K562 (cell line): ENCODE results near the gene DARS2. TPM values are rescaled to one million over a fixed set of nuclear protein-coding genes. Genes with fewer than 3 reads are reported as not detected.

ENCODE experiments used
- PTRF ChIP-seq: fragments of 450-650 bp; IDR thresholded peaks from 2 replicates; pipeline ENCODE4 v1.6.1; 2016; ENCODE audit warnings: mild to moderate bottlenecking, missing genetic modification characterization, missing compliant biosample characterization
- RAD21 ChIP-seq, 2 experiments: fragments of 250-450 bp in 1 of 2; fragments of 450-650 bp in 1 of 2; sonication (Bioruptor Pico) in 1 of 2; formaldehyde crosslinking in 1 of 2; IDR thresholded peaks in 1 of 2; conservative IDR thresholded peaks in 1 of 2; 2 replicates each; pipeline versions ENCODE4 v1.4.0 to v1.8.0; 2020 to 2022; ENCODE audit warnings: mild to moderate bottlenecking in 2 of 2, moderate library complexity in 1 of 2
- ZFX ChIP-seq: sonication (generic); formaldehyde crosslinking; IDR thresholded peaks from 2 replicates; pipeline ENCODE4 v1.8.0; 2022; ENCODE audit warnings: mild to moderate bottlenecking, missing genetic modification reagents, moderate library complexity
- polyA plus RNA-seq, 8 experiments: library from polyadenylated mRNA; depleted of rRNA in 4 of 8; stranded (reverse) in 5 of 8; unstranded in 3 of 8; fragments of >200 nt; fragmentation: Nextera tagmentation in 2 of 8; fragmentation: Illumina TruSeq in 1 of 8; extraction: Ambion mirVana in 2 of 8; extraction: Trizol in 1 of 8; gene quantifications; 2 replicates each; pipeline versions ENCODE4 v1.2.1 to v1.2.3, GENCODE V29; 2011 to 2014; ENCODE audit warnings: inconsistent platforms in 1 of 8, missing spikeins in 1 of 8
- total RNA-seq, 7 experiments: library from RNA; depleted of rRNA in 6 of 7; stranded (reverse); fragments of >200 nt in 6 of 7; fragmentation: Illumina TruSeq in 2 of 7; extraction: Trizol in 2 of 7; gene quantifications; 2 replicates each; pipeline versions ENCODE4 v1.2.1 to v1.2.3, GENCODE V29; 2011 to 2021; ENCODE audit warnings: low replicate concordance in 1 of 7
- TF ChIP-seq, protein P1 (sequence below): fragments of 450-650 bp; IDR thresholded peaks from 2 replicates; pipeline ENCODE4 v1.6.1; 2016; ENCODE audit warnings: mild to moderate bottlenecking, moderate library complexity
- TF ChIP-seq, protein P2 (sequence below): fragments of 250-450 bp; sonication (Bioruptor Pico); IDR thresholded peaks from 2 replicates; pipeline ENCODE4 v1.8.0; 2022; ENCODE audit warnings: inconsistent platforms, mild to moderate bottlenecking, moderate library complexity, borderline replicate concordance

DARS2 gene
- total and polyA plus RNA-seq, 9 of the 15 experiments (the other 6 are each of a cell fraction or from before 2014, with no cell fraction given): 36.4 to 96.7 (median 68.6) TPM

- TF ChIP-seq, protein P1, sequence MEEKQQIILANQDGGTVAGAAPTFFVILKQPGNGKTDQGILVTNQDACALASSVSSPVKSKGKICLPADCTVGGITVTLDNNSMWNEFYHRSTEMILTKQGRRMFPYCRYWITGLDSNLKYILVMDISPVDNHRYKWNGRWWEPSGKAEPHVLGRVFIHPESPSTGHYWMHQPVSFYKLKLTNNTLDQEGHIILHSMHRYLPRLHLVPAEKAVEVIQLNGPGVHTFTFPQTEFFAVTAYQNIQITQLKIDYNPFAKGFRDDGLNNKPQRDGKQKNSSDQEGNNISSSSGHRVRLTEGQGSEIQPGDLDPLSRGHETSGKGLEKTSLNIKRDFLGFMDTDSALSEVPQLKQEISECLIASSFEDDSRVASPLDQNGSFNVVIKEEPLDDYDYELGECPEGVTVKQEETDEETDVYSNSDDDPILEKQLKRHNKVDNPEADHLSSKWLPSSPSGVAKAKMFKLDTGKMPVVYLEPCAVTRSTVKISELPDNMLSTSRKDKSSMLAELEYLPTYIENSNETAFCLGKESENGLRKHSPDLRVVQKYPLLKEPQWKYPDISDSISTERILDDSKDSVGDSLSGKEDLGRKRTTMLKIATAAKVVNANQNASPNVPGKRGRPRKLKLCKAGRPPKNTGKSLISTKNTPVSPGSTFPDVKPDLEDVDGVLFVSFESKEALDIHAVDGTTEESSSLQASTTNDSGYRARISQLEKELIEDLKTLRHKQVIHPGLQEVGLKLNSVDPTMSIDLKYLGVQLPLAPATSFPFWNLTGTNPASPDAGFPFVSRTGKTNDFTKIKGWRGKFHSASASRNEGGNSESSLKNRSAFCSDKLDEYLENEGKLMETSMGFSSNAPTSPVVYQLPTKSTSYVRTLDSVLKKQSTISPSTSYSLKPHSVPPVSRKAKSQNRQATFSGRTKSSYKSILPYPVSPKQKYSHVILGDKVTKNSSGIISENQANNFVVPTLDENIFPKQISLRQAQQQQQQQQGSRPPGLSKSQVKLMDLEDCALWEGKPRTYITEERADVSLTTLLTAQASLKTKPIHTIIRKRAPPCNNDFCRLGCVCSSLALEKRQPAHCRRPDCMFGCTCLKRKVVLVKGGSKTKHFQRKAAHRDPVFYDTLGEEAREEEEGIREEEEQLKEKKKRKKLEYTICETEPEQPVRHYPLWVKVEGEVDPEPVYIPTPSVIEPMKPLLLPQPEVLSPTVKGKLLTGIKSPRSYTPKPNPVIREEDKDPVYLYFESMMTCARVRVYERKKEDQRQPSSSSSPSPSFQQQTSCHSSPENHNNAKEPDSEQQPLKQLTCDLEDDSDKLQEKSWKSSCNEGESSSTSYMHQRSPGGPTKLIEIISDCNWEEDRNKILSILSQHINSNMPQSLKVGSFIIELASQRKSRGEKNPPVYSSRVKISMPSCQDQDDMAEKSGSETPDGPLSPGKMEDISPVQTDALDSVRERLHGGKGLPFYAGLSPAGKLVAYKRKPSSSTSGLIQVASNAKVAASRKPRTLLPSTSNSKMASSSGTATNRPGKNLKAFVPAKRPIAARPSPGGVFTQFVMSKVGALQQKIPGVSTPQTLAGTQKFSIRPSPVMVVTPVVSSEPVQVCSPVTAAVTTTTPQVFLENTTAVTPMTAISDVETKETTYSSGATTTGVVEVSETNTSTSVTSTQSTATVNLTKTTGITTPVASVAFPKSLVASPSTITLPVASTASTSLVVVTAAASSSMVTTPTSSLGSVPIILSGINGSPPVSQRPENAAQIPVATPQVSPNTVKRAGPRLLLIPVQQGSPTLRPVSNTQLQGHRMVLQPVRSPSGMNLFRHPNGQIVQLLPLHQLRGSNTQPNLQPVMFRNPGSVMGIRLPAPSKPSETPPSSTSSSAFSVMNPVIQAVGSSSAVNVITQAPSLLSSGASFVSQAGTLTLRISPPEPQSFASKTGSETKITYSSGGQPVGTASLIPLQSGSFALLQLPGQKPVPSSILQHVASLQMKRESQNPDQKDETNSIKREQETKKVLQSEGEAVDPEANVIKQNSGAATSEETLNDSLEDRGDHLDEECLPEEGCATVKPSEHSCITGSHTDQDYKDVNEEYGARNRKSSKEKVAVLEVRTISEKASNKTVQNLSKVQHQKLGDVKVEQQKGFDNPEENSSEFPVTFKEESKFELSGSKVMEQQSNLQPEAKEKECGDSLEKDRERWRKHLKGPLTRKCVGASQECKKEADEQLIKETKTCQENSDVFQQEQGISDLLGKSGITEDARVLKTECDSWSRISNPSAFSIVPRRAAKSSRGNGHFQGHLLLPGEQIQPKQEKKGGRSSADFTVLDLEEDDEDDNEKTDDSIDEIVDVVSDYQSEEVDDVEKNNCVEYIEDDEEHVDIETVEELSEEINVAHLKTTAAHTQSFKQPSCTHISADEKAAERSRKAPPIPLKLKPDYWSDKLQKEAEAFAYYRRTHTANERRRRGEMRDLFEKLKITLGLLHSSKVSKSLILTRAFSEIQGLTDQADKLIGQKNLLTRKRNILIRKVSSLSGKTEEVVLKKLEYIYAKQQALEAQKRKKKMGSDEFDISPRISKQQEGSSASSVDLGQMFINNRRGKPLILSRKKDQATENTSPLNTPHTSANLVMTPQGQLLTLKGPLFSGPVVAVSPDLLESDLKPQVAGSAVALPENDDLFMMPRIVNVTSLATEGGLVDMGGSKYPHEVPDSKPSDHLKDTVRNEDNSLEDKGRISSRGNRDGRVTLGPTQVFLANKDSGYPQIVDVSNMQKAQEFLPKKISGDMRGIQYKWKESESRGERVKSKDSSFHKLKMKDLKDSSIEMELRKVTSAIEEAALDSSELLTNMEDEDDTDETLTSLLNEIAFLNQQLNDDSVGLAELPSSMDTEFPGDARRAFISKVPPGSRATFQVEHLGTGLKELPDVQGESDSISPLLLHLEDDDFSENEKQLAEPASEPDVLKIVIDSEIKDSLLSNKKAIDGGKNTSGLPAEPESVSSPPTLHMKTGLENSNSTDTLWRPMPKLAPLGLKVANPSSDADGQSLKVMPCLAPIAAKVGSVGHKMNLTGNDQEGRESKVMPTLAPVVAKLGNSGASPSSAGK: peak; percentile 74
- TF ChIP-seq, protein P2, sequence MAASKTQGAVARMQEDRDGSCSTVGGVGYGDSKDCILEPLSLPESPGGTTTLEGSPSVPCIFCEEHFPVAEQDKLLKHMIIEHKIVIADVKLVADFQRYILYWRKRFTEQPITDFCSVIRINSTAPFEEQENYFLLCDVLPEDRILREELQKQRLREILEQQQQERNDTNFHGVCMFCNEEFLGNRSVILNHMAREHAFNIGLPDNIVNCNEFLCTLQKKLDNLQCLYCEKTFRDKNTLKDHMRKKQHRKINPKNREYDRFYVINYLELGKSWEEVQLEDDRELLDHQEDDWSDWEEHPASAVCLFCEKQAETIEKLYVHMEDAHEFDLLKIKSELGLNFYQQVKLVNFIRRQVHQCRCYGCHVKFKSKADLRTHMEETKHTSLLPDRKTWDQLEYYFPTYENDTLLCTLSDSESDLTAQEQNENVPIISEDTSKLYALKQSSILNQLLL (CRISPR knock-in tag): no peak
- no peak for TF ChIP-seq PTRF
- TF ChIP-seq ZFX: peak; percentile 83
- no peak for TF ChIP-seq RAD21 (CRISPR knock-in tag; conservative IDR thresholded peaks at IDR 0.05 in 1 of 2, IDR thresholded peaks at IDR 0.05 in 1 of 2)
Observed at GRCh38 chr1:173824315-173825081, at the start of gene DARS2, which contains the start of gene CENPL (continued).
